GM10847 (cell line): ENCODE results near the gene HK1.

Source experiments
- POLR2A ChIP-seq: IDR thresholded peaks from 2 replicates; pipeline ENCODE4 v1.6.1; 2011; ENCODE audit not compliant: insufficient read length; ENCODE audit errors: extremely low read depth

Gene HK1

DNA sequence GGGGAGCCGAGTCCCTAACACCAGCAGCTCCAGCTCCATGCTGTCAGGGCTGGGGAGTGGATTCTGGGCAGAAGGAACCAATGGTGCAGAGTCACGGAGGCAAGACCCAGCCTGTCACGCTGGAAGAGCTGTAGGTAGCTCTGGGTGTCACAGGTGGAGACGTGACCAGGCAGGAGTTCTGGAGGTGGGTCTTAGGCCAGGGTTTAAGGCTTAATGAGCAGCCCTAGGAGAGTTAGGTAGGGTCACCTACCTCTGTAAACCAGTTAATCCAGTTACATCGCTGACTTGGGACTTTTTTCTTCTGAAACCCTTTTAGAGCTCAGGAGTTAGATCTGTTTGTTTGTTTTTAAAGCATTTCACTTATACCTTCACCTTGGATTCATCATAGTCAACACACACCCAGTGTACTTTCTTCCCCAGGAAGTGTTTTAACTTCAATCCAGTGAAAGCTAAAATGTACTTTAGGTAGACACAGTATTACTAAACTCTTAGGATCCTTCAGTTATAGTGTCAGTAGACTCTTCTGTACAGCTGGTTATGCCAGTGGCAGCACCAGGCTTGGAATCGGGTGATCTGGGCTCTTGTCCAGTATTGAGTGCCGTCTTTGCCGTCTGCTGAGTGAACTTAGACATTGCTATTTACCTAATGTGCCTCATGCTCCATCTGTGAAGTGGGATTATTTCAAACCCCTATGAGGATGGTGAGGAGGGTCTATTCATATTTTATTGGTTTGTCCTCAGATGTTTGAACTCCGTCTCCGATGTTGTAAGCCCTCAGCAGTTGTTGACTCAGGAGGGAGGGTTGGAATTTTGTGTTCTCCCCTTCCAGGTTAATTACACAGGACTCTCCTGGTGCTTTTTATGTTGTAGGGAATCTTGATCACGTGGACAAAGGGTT is 107.4 kb downstream of the HK1 start:
- TF ChIP-seq POLR2A, result no peak

DNA sequence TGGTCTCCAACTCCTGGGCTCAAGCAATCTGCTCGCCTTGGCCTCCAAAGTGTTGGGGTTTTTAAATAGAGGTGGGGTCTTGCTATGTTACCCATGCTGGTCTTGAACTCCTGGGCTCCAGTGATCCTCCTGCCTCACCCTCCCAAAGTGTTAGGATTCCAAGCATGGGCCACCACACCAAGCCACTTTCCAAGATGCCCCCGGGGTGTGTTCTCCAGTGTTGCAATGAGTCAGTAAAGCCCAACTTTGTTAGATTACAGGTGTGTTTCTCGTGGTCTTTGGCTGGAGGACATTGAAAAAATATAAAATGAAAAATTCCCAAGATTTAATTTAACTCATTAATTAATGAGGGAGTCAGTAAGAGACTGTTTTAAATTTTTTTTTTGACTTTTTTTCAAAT is 109.2 kb downstream of the HK1 start:
- no peak for TF ChIP-seq POLR2A

DNA sequence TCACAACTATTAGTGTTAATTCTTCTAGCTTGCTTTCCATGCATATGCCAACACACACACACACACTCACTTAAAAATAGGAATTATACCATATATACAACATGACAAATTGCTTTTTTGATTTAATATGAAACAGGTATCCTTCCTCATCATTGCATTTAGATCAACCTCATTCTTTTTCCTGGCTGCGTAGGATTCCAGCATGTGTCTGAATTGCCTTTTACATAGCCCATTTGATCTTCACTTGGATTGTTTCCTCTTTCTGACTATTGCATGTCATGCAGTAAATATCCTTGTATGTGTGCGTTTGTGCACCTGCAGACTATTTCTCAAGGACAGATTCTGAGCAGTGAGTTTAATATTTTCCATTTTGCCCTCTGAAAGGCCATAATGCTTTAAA is 110.2 kb downstream of the HK1 start:
- TF ChIP-seq POLR2A, result no peak

DNA sequence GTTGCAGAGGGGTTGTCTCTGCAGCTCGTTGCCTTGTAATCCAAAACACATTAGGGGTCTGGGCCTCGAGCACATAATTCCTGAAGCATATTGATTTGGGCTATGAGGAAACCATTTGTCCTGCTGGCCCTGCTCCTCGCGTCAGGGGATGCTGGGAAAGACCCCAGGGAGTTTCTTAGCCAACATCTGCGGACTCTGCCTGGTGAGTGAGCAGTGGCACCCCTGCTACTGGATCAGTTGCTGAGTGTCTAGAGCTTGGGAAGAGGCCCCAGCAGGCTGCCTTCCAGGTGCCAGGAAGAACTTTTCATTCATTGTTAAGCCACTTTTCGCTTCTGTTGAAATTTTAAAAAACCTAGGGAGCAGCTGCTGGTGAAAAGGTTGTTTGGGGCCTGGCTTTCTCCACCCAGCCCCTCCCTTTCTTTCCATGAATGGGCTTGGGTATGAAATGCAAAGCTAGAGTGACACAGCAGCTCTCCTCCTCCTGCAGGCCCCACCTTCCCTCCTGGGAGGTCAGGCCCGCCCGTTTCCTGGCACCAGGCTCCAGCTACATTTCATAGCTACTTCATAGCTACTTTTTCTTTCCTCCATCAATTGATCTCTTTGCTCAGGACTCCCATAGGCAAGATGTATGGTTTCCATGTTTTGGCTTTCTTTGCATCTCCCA is 111.7 kb downstream of the HK1 start:
- no peak for TF ChIP-seq POLR2A

DNA sequence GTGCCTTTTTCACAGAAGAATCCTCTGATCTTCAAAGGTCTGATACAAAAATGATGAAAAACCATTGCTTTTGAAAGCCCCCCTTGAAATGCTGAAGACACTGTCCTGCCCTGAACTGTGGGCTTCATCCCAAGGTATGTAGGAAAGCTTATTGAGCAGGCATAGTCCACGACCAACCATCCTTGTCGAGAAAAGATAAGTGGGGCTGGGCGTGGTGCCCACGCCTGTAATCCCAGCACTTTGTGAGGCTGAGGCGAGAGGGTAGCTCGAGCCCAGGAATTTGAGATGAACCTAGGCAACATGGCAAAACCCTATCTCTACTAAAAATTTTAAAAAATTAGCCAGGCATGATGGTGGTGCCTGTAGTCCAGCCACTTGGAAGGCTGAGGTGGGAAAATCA is 112.9 kb downstream of the HK1 start:
- TF ChIP-seq POLR2A, result no peak

DNA sequence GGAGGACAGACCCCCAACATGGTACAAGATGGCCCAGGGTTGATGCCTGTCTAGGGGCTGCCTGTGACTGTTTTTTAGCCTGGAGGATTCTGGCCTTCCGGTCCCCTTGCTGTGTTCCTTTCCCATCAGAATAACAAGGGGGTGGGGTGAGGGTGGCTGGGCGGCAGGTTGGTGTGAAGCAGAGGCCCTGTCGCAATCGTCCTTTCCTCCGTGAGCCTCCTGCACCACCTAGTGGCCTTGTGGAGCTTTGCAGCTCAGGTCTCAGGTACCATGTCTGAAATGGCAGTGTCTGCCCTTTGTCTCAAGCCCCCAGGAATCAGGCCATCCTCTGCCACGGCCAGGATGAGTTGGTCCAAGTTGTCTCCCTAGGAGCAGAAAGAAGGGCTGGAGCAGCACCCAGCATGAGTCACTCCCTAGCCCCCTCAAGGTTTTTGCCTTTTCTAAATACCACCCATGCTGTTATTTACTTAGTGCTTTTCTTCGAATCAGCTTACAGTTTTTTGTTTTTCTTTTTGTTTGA is 114.2 kb downstream of the HK1 start:
- no peak for TF ChIP-seq POLR2A

DNA sequence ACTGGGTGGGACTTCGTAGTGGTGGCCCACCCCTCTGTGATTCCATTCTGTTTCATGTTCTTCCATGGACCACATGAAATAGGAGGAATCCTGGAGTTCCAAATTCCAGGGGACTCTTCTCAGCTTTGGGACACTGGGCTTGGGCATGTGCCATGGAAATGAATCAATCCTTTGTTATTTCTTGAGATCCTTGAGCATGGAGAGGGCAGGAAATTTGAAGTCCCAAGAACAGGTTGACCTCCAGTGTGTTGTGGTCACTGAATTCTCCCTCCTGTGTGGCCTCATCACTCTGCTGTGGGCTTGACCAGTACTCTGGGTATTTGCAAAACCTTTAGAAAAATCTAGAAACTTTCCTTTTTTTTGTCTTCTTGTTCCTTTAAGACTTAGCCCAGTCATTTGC is 115.7 kb downstream of the HK1 start:
- no peak for TF ChIP-seq POLR2A

DNA sequence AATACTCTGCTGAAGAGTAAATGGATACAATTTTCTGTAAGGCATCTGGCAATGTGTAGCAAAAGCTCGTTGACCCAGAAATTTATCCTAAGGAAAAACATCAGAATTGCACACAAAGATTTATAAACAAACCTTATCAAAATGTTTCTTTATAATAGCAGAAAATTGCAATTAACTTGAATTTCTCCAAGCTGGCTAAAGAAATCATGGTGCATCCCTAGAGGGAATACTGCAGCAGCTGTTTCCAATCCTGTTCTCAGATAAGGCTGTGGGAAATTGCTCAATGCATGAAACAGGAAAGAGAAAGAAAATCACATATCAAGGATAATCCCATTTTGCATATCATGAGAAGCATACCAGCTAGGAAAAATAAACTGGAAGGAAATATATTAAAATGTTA is 119.7 kb downstream of the HK1 start:
- TF ChIP-seq POLR2A, result no peak

DNA sequence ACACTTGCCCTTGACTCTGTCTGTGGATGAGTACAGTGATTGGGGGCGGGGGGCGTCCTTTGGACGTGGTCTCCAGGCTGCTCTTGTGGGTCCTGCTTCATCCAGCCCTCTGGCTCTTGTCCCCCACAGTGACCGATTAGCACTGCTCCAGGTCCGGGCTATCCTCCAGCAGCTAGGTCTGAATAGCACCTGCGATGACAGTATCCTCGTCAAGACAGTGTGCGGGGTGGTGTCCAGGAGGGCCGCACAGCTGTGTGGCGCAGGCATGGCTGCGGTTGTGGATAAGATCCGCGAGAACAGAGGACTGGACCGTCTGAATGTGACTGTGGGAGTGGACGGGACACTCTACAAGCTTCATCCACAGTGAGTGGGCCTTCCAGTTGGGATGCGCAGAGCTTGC is 120.2 kb downstream of the HK1 start:
- TF ChIP-seq POLR2A, result no peak

DNA sequence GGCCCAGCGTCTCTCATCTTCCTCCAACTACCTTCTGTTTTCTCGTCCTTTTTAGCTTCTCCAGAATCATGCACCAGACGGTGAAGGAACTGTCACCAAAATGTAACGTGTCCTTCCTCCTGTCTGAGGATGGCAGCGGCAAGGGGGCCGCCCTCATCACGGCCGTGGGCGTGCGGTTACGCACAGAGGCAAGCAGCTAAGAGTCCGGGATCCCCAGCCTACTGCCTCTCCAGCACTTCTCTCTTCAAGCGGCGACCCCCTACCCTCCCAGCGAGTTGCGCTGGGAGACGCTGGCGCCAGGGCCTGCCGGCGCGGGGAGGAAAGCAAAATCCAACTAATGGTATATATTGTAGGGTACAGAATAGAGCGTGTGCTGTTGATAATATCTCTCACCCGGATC is 122.6 kb downstream of the HK1 start:
- TF ChIP-seq POLR2A, result no peak

DNA sequence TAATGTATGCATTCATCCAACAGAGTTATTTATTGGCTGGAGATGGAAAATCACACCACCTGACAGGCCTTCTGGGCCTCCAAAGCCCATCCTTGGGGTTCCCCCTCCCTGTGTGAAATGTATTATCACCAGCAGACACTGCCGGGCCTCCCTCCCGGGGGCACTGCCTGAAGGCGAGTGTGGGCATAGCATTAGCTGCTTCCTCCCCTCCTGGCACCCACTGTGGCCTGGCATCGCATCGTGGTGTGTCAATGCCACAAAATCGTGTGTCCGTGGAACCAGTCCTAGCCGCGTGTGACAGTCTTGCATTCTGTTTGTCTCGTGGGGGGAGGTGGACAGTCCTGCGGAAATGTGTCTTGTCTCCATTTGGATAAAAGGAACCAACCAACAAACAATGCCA is 123.1 kb downstream of the HK1 start:
- no peak for TF ChIP-seq POLR2A

DNA sequence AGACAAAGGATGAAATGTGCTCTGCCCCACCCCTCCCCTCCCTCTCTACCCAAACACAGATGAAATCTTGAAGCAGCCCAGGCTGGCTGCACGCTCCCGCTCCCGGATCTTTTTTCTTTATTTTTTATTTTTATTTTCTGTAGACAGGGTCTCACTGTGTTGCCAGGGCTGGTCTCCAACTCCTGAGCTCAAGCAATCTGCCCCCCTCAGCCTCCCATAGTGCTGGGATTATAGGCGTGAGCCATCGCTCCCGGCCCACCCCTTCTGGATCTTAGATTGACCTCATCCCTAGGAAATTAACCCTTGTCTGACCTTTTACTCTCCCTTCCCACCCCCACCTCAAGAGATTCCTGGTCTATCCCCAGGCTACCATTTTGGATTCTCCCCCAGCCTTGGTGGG is 124.1 kb downstream of the HK1 start:
- no peak for TF ChIP-seq POLR2A

DNA sequence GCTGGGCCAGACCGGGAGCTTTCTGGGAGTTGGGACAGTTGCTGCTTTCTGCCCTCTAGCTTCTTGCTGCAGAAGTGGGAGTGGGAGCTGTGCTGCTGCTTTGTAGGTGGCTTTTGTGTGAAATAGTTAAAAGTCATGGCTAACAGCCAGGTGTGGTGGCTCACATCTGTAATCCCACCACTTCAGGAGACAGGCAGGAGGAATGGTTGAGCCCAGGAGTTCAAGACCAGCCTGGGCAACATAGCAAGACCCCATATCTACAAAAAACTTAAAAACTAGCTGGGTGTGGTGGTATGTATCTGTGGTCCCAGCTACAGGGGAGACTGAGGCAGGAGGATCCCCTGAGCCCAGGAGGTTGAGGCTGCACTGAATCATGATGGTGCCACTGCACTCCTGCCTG is 124.8 kb downstream of the HK1 start:
- TF ChIP-seq POLR2A, result no peak

DNA sequence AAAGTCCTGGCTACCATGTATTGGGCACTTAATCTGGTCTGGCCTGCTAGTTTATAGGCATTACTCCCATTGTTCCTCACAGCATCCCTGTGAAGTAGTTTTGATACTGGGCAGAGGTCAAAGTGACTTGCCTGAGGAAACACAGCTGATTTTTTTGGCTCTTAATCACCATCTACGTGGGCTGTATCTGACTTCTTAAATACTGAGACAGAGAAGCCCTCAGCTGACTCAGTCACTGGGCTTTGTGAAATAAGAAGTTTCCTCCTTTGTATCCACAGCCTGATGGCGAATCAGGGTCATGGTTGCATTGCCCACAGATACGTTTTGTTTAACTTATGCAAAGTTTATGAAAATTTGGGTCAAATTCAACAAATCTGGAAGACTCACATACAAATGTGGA is 125.2 kb downstream of the HK1 start:
- TF ChIP-seq POLR2A, result no peak

DNA sequence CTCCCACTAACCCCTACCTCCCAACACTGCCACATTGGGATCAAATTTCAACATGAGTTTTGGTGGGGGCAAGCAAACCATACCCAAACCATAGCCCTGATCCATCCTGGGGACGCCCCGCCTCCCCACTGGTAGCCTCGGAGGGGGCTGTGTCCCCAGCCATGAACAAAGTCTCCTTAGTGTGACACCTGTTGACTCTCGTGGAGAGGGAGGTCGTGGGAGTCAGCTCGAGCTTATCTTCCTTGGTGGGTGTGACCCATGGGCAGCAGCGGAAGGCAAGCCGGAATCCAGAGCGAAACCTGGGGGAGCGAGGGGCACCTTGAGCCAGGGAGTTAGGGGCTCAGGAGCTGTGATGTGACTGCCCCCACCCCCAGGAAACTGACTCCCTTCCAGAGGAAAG is 126.5 kb downstream of the HK1 start:
- TF ChIP-seq POLR2A, result no peak

DNA sequence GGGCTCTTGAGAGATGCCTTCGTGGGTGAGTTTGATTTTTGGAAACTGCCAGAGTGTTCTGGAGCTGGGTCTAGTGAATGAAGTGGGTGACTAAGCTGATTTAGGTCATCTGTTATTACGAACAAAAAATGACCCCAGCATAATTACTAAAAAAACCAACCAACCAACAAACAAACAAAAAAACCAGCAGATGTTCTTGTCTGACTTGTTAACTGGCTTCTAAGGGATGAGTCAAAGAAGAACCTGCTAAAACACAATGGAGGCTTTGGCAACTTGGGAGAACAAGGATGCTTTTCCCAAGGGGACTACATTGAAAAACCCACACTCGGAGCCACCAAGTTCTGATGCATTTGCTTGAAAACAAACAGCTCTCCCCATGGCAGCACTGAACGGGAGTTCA is 126.9 kb downstream of the HK1 start:
- TF ChIP-seq POLR2A, result no peak
